ENCODE measurements around the gene MMP3.

MMP3 gene

GRCh38 chr11:102824556-102824955, 18.9 kb downstream of the MMP3 start:
- no peak overlapping the region for H3K27ac ChIP-seq (ENCODE audit: extremely low read depth, low read depth, low read length)
- H3K9me3 ChIP-seq (ENCODE audit: control insufficient read depth, insufficient read depth, low read depth, low read length), result no peaks in the 10 kb centered on the region
- TF ChIP-seq, protein P1, sequence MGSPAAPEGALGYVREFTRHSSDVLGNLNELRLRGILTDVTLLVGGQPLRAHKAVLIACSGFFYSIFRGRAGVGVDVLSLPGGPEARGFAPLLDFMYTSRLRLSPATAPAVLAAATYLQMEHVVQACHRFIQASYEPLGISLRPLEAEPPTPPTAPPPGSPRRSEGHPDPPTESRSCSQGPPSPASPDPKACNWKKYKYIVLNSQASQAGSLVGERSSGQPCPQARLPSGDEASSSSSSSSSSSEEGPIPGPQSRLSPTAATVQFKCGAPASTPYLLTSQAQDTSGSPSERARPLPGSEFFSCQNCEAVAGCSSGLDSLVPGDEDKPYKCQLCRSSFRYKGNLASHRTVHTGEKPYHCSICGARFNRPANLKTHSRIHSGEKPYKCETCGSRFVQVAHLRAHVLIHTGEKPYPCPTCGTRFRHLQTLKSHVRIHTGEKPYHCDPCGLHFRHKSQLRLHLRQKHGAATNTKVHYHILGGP (tag by site-specific recombination; IDR thresholded peaks at IDR 0.05), result no peak
- TF ChIP-seq YY2 (tag by site-specific recombination; IDR thresholded peaks at IDR 0.05) (no peak), SALL2 (tag by site-specific recombination; IDR thresholded peaks at IDR 0.05; ENCODE audit: borderline replicate concordance) (no peak), ZNF16 (tag by site-specific recombination; IDR thresholded peaks at IDR 0.05; ENCODE audit: low read depth) (no peak)
- ChIA-PET POLR2A (no interaction called here), CTCF (interaction anchor here (0.5 to 1.1 kb wide), 2 partner anchors 30 to 91 kb away, joined by 3 read pairs; no protein-coding TSS in a partner anchor)
- H3K36me3 ChIP-seq (ENCODE audit: control insufficient read depth in 2 of 2, insufficient read depth in 1 of 2, low read length in 2 of 2), result no peaks in the 10 kb centered on the region
- no peak overlapping the region for H3K4me3 ChIP-seq (ENCODE audit: low read depth, low read length)
- H3K4me1 ChIP-seq (ENCODE audit: control insufficient read depth, insufficient read depth, low read length), result no peaks in the 10 kb centered on the region

DNA sequence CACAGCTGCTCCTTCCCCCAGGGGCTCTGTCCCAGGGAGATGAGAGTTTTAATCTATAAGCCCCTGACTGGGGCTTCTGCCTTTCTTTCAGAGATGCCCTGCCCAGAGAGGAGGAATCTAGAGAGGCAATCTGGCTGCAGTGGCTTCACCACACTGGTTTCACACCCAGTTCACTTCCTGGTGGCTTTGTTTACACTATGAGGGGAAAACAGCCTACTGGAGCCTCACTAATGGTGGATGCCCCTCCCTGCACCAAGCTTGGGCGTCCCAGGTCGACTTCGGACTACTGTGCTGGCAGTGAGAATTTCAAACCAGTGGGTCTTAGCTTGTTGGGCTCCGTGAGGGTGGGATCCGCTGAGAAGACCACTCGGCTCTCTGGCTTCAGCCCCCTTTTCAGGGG, 23.9 kb downstream of the MMP3 start:
- TF ChIP-seq ZNF155 (tag by site-specific recombination; IDR thresholded peaks at IDR 0.05), result no peak
- TF ChIP-seq, protein P2, sequence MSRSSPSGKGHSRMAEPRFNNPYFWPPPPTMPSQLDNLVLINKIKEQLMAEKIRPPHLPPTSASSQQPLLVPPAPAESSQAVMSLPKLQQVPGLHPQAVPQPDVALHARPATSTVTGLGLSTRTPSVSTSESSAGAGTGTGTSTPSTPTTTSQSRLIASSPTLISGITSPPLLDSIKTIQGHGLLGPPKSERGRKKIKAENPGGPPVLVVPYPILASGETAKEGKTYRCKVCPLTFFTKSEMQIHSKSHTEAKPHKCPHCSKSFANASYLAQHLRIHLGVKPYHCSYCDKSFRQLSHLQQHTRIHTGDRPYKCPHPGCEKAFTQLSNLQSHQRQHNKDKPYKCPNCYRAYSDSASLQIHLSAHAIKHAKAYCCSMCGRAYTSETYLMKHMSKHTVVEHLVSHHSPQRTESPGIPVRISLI (tag by site-specific recombination; IDR thresholded peaks at IDR 0.05), result no peak
- ChIA-PET CTCF (no interaction called here), POLR2A (no interaction called here)
- Histone ChIP-seq H3K4me3 (ENCODE audit: low read depth, low read length) (no peak overlapping the region), H3K4me1 (ENCODE audit: control insufficient read depth, insufficient read depth, low read length) (no peaks in the 10 kb centered on the region), H3K27ac (ENCODE audit: extremely low read depth, low read depth, low read length) (no peak overlapping the region), H3K36me3 (ENCODE audit: control insufficient read depth in 2 of 2, insufficient read depth in 1 of 2, low read length in 2 of 2) (no peaks in the 10 kb centered on the region), H3K9me3 (ENCODE audit: control insufficient read depth, insufficient read depth, low read depth, low read length) (no peaks in the 10 kb centered on the region)

- no peaks in the 10 kb centered on the region for H3K9me3 ChIP-seq (ENCODE audit: control insufficient read depth, insufficient read depth, low read depth, low read length)
Measured at GRCh38 chr11:102813484-102813883, 29.9 kb downstream of the MMP3 start.

GRCh38 chr11:102812188-102812587, 31.2 kb downstream of the MMP3 start:
- CTCF ChIA-PET, result interaction anchor here (0.7 to 1.9 kb wide), 7 partner anchors 17 to 129 kb away, joined by 3 to 5 read pairs (median 3); no protein-coding TSS in a partner anchor
- Histone ChIP-seq H3K36me3 (ENCODE audit: control insufficient read depth in 2 of 2, insufficient read depth in 1 of 2, low read length in 2 of 2) (no peaks in the 10 kb centered on the region), H3K9me3 (ENCODE audit: control insufficient read depth, insufficient read depth, low read depth, low read length) (no peaks in the 10 kb centered on the region), H3K4me3 (ENCODE audit: low read depth, low read length) (no peak overlapping the region), H3K4me1 (ENCODE audit: control insufficient read depth, insufficient read depth, low read length) (no peaks in the 10 kb centered on the region), H3K27ac (ENCODE audit: extremely low read depth, low read depth, low read length) (no peak overlapping the region)
- POLR2A ChIA-PET, result no interaction called here
- TF ChIP-seq HOXD13 (CRISPR knock-in tag; IDR thresholded peaks at IDR 0.05; ENCODE audit: borderline replicate concordance) (no peak), ZBTB7A (tag by site-specific recombination; IDR thresholded peaks at IDR 0.05; ENCODE audit: low read depth) (no peak), ZNF561 (tag by site-specific recombination; IDR thresholded peaks at IDR 0.05; ENCODE audit: borderline replicate concordance) (no peak), TCF7L2 (IDR thresholded peaks at IDR 0.05; ENCODE audit: borderline replicate concordance, low read depth, low read length) (no peak), PRDM1 (tag by site-specific recombination; IDR thresholded peaks at IDR 0.05) (no peak), ZBTB20 (tag by site-specific recombination; IDR thresholded peaks at IDR 0.05) (no peak), ZNF2 (tag by site-specific recombination; IDR thresholded peaks at IDR 0.05) (no peak), PRDM10 (tag by site-specific recombination; IDR thresholded peaks at IDR 0.05) (no peak), ZXDB (tag by site-specific recombination; IDR thresholded peaks at IDR 0.05) (no peak)
- TF ChIP-seq, protein P3, sequence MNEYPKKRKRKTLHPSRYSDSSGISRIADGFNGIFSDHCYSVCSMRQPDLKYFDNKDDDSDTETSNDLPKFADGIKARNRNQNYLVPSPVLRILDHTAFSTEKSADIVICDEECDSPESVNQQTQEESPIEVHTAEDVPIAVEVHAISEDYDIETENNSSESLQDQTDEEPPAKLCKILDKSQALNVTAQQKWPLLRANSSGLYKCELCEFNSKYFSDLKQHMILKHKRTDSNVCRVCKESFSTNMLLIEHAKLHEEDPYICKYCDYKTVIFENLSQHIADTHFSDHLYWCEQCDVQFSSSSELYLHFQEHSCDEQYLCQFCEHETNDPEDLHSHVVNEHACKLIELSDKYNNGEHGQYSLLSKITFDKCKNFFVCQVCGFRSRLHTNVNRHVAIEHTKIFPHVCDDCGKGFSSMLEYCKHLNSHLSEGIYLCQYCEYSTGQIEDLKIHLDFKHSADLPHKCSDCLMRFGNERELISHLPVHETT (tag by site-specific recombination; IDR thresholded peaks at IDR 0.05), result no peak
- TF ChIP-seq, protein P4, sequence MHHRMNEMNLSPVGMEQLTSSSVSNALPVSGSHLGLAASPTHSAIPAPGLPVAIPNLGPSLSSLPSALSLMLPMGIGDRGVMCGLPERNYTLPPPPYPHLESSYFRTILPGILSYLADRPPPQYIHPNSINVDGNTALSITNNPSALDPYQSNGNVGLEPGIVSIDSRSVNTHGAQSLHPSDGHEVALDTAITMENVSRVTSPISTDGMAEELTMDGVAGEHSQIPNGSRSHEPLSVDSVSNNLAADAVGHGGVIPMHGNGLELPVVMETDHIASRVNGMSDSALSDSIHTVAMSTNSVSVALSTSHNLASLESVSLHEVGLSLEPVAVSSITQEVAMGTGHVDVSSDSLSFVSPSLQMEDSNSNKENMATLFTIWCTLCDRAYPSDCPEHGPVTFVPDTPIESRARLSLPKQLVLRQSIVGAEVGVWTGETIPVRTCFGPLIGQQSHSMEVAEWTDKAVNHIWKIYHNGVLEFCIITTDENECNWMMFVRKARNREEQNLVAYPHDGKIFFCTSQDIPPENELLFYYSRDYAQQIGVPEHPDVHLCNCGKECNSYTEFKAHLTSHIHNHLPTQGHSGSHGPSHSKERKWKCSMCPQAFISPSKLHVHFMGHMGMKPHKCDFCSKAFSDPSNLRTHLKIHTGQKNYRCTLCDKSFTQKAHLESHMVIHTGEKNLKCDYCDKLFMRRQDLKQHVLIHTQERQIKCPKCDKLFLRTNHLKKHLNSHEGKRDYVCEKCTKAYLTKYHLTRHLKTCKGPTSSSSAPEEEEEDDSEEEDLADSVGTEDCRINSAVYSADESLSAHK (tag by site-specific recombination; IDR thresholded peaks at IDR 0.05), result no peak

More at GRCh38 chr11:102813484-102813883, 29.9 kb downstream of the MMP3 start:
- Histone ChIP-seq H3K4me1 (ENCODE audit: control insufficient read depth, insufficient read depth, low read length) (no peaks in the 10 kb centered on the region), H3K36me3 (ENCODE audit: control insufficient read depth in 2 of 2, insufficient read depth in 1 of 2, low read length in 2 of 2) (no peaks in the 10 kb centered on the region), H3K27ac (ENCODE audit: extremely low read depth, low read depth, low read length) (no peak overlapping the region), H3K4me3 (ENCODE audit: low read depth, low read length) (no peak overlapping the region)
- ChIA-PET POLR2A (no interaction called here), CTCF (no interaction called here)
- TF ChIP-seq ZNF548 (tag by site-specific recombination; IDR thresholded peaks at IDR 0.05), result no peak
- no peak for TF ChIP-seq GLI2 (tag by site-specific recombination; IDR thresholded peaks at IDR 0.05; ENCODE audit: borderline replicate concordance, low read depth)
